NCI-H226 (cell line): Measurements from ENCODE around the gene SDF4.

Source experiments
- DNase-seq: peaks from one replicate; pipeline ENCODE4 v3.0.0-alpha.2; 2015

The SDF4 gene

DNA sequence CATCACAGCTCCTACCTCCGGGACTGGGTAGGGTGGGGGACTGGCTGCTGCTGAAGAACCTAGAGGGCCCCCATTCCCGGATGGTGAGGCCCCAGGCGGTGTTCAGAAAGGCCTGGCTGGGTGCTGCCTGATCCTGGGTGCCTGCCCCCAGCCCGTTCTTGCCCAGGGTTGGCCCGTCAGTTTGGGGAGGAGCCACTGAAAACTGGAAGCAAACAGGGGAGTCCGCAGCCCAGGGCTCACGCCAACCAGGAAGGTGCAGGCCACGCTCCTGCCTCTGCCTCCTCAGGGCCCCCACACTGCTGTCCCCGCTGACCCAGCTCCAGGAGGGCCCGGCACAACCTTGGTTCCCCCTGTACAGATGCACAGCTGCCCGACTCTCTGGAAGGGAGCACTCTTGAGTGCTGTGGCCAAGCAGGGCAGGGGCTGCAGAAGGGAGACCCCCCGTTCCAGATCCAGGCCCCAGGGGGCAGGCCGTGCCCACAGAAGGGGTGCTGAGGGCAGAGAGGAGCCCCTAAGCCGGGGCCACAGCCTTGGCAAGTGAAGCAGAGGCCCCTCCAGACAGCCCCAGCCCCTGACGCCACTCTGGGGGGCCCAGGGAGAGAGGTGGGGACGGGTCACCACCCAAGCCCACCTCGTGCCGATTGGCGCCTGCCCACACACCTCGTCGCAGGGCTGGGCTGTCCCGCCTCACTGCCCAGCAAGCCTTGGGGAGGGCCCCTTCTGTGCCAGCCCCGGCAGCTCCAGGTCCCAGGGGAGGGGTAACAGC, 9.2 kb upstream of the SDF4 start:
- peak; percentile 24 for DNase-seq

- DNase-seq, result no peak
These were observed 8.5 kb upstream of the SDF4 start for GRCh38 chr1:1240348-1240732.

- DNase-seq, result no peak
These were observed 8.0 kb upstream of the SDF4 start for GRCh38 chr1:1239614-1240347.

DNA sequence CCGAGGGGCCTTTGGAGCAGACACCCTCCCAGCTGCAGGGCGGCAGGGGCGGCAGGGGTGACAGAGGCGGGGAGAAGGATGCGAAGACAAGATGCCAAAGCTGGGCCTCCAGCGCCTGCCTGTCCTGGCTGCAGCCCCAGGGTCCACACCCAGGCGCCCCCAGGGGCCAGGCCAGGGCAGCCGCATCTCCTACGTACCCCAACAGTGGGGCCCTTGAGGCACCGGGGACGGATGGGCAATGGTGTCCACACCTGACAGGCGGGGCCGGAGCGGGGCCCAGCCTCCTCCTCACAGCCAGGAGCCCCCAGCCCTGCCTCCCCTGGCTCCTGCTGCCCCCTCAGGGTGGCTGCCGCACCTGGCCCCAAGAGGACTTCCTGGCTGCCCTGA, 7.4 kb upstream of the SDF4 start:
- DNase-seq, result no peak

DNA sequence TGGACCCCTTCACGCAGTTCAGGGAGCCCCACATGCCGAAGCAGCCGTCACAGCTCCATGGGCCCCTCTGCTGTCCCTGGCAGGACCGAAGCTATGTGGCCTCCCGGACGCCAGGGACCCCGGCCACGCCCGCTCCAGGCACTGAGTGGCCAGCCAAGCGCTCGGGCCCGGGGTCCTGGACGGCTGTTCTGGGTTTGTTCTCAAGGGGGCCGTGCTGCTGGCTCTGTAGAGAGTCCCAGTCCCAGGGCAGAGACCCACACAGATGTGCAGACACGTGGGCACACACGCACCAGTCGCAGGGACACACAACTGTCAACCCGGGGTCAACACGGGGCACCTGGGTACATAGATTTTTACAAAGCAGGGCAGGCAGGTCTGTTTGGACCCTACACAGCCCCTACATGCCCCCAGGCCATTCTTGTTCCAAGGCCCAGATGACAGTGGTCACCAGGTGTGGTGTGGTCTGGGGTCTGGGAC, 6.9 kb upstream of the SDF4 start:
- DNase-seq, result no peak

- no peak for DNase-seq
These were observed 6.3 kb upstream of the SDF4 start for GRCh38 chr1:1237874-1238701.

GRCh38 chr1:1236945-1237873, 5.4 kb upstream of the SDF4 start:
- no peak for DNase-seq

DNA sequence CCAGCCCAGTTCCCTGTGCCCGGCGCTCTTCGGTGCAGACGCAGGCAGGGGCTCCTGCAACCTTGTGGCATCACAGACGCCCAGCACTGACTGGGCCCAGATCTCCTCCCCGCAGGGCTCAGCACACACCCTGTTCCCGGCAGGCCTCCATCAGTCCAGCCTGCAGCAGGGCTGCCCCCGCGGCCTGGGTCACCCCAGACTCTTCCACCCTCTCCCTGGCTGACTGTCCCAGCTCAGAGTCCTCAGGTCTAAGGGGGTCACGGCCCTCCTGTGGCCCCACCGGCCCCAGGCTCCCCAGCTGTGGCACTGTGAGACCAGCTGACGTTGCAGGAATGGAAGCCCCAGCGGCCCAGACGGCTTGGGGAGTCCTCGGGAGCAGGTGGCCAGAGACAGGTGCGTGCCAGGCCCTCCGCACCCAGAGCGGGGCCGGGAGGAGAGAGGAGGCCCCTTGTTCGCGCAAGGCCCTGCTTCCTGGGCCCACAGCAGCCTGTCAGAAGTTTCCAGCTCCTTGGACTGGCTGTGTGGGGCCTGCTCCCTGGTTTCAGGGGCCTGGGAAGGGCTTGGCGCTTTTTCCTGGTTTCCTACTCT, 4.5 kb upstream of the SDF4 start:
- DNase-seq, result no peak

- DNase-seq, result no peak
These were observed 3.4 kb upstream of the SDF4 start for GRCh38 chr1:1235016-1235744.

GRCh38 chr1:1234180-1234808, 2.5 kb upstream of the SDF4 start:
- no peak for DNase-seq

- DNase-seq, result no peak
These were observed 1.7 kb upstream of the SDF4 start for GRCh38 chr1:1233567-1233892.

GRCh38 chr1:1232796-1233566, 1.2 kb upstream of the SDF4 start:
- no peak for DNase-seq

DNA sequence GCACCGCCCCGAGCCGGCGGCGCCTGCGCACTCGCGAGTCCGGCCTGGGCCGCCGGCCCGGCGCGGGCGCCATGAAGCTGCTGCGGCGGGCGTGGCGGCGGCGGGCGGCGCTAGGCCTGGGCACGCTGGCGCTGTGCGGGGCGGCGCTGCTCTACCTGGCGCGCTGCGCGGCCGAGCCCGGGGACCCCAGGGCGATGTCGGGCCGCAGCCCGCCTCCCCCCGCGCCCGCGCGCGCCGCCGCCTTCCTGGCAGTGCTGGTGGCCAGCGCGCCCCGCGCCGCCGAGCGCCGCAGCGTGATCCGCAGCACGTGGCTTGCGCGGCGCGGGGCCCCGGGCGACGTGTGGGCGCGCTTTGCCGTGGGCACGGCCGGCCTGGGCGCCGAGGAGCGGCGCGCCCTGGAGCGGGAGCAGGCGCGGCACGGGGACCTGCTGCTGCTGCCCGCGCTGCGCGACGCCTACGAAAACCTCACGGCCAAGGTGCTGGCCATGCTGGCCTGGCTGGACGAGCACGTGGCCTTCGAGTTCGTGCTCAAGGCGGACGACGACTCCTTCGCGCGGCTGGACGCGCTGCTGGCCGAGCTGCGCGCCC, 501 bp upstream of the SDF4 start, which contains the start of gene B3GALT6:
TSS of gene B3GALT6 (plus strand) at position 30 of the 588 bp plus-strand sequence. CDS start at position 72, 42 bp downstream.
- no peak for DNase-seq

GRCh38 chr1:1230656-1231399, 973 bp downstream of the SDF4 start:
- peak; percentile 50 for DNase-seq

DNA sequence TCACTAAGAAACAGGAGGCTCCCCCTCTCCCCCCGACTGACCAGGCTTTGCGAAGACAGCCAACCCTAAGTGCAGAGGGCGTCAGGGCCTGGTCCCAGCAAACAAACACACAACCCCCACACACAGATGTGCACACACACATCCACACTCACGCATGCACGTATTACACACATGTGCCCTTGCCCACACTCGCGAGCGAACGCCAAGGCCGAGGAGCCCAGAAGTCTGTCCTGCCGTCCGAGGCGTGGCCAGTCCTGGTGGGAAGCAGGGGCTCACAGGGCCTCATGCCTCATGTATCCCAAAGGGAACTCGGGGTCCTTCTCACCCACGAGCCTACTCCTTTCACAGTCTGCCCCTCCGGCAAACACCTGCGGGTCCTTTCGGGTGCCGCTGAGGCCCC, 2.0 kb downstream of the SDF4 start:
- DNase-seq, result no peak

- no peak for DNase-seq
These were observed 3.0 kb downstream of the SDF4 start for GRCh38 chr1:1228596-1229321.

DNA sequence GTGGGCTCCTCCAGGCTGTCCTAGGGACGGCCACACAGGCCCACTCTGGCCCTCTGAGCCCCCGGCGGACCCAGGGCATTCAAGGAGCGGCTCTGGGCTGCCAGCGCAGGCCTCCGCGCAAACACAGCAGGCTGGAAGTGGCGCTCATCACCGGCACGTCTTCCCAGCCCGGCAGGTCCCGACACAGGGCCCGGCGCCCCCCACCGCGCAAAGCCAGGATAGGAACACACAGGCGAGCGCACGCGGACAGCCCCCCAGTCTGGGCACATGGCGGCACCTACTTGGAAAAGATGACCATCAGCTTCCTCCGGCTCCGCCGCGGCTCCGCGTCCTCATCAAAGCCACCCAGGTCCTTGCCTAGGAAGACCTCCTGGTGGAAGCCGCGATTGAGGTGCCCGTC, 3.6 kb downstream of the SDF4 start:
- DNase-seq, result no peak

DNA sequence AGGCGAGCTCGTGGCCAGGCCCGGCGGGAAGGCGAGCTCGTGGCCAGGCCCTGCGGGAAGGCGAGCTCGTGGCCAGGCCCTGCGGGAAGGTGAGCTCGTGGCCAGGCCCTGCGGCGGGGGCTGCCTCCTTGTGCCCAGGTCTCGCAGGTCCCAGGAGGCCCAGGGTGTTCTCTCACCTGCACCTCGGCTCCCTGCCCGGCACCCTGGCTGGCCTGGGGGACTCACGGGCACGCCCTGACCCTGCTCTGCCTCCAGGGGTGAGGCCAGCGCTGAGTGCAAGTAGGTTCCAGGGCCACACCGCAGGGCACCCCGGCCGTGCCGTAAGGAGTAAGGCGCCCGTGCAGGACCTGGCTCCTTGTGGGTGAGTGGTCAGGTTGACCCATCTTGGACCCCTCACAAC, 4.4 kb downstream of the SDF4 start:
- no peak for DNase-seq
